ENCODE results near the gene PANK1. TPM values are rescaled to one million over a fixed set of nuclear protein-coding genes. Genes with fewer than 3 reads are reported as not detected.

PANK1 gene
- total and polyA plus RNA-seq, 7 donors: 1.6 to 26.4 (median 6.1) TPM

- no peak overlapping the region for H3K4me3 ChIP-seq
- no peaks in the 10 kb centered on the region for H3K27me3 ChIP-seq
- TF ChIP-seq EP300 (IDR thresholded peaks at IDR 0.05) (no peak), POLR2A (IDR thresholded peaks at IDR 0.05) (no peak), CTCF (IDR thresholded peaks at IDR 0.05) (no peak), POLR2AphosphoS5 (IDR thresholded peaks at IDR 0.05) (no peak)
- 65 to 89% methylated on average over 3 of the region's 3 CpGs for WGBS, 2 donors
- DNase-seq: no peak
- no peak overlapping the region for H3K27ac ChIP-seq
- no peaks in the 10 kb centered on the region for H3K4me1 ChIP-seq
- intact Hi-C loops (cut with DNase I): no loop called here
- H3K9me3 ChIP-seq: no peaks in the 10 kb centered on the region
- no peaks in the 10 kb centered on the region for H3K36me3 ChIP-seq
Observed at GRCh38 chr10:89651916-89652573, 7.0 kb upstream of the PANK1 start.

DNA sequence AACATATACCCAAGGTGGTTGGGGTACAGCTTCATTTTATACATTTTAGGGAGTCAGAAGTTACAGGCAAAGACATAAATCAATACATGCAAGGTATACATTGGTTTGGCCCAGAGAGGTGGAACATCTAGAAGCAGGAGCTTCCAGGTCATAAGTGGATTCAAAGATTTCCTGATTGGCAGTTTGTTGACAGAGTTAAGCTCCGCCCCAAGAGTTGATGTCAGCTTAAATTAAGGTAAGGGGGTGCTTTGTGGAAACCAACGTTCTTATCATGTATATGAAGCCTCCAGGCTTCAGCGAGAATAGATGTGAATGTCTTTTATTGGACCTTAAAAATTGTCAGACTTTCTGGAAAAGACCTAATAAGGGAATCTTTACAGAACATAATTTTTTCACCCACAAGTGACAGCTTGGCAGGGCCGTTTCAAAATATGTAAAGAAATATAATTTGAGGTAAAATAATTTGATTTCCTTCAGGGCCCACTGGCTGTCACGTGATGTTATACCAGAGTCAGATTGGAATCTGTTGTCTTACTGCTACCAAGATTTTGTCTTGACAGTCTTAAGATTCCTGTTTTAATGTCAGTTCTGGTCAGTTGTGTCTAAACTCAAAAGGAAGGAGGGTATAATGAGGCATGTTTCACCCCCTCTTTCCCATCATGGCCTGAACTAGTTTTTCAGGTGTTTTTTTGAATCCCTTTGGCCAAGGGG is 6.3 kb upstream of the PANK1 start:
- intact Hi-C loops (cut with DNase I): no loop called here
- peaks cover 0 to under 1% (median 0%) of the 10 kb centered on the region in 4 donors for H3K4me1 ChIP-seq
- TF ChIP-seq CTCF (IDR thresholded peaks at IDR 0.05) (no peak), EP300 (IDR thresholded peaks at IDR 0.05) (no peak), POLR2AphosphoS5 (IDR thresholded peaks at IDR 0.05) (no peak), POLR2A (IDR thresholded peaks at IDR 0.05) (no peak)
- DNase-seq: no peak
- 71 to 75% methylated on average over 5 of the region's 5 CpGs for WGBS, 2 donors
- no peaks in the 10 kb centered on the region for H3K9me3 ChIP-seq
- H3K4me3 ChIP-seq: no peak overlapping the region
- no peaks in the 10 kb centered on the region for H3K27me3 ChIP-seq
- H3K27ac ChIP-seq: no peak overlapping the region
- no peaks in the 10 kb centered on the region for H3K36me3 ChIP-seq

DNA sequence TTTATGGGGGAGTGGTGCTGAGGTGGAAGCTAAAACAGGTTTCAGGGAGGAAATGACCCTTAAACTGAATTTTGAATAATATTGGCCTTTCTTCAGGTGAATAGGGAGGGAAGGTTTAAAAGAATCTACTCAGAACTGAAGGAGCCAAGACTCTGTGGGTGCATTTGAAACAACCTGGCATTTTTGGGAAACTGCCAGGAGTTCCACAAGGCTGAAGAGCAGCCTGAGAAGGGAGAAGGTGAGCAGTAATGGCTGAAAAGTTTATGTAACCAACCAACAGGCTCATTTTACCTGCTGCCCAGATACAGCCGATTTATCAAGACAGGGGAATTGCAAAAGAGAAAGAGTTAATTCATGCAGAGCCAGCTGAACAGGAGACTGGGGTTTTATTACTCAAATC is 4.0 kb upstream of the PANK1 start:
- TF ChIP-seq EP300 (IDR thresholded peaks at IDR 0.05): no peak
- no peak for TF ChIP-seq POLR2AphosphoS5 (IDR thresholded peaks at IDR 0.05)
- no peak for TF ChIP-seq POLR2A (IDR thresholded peaks at IDR 0.05)
- H3K27me3 ChIP-seq: no peaks in the 10 kb centered on the region
- H3K27ac ChIP-seq: no peak overlapping the region
- H3K4me1 ChIP-seq: peaks cover 0 to 11% (median 8%) of the 10 kb centered on the region in 4 donors
- 87 to 92% methylated on average over 1 of the region's 1 CpG for WGBS, 2 donors
- no peaks in the 10 kb centered on the region for H3K9me3 ChIP-seq
- DNase-seq: no peak
- H3K4me3 ChIP-seq: no peak overlapping the region
- intact Hi-C loops (cut with DNase I): loop anchor here (10.0 kb wide), 1 partner anchor 394 kb away; the partner anchor contains the start of gene LIPA
- H3K36me3 ChIP-seq: no peaks in the 10 kb centered on the region

DNA sequence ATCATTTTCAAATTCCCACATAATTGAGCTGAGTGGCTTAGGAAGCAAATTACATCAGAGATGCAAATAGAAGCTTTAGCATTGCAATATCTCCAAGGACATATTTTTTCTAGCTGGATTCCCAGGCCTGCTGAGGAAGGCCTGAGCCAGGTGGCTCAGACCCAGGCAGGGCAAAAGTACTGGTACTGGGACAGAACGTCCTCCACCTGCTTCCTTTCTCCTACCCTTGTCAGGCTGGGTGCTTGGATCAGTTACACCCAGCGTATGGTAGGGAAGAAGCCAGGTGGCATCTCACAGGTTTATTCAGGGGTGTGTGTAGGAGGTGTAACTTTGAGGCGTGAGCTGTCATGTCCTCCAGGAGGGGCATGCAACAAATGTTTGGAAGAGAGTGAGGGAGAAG is 3.0 kb upstream of the PANK1 start:
- intact Hi-C loops (cut with DNase I): loop anchor here (10.0 kb wide), 1 partner anchor 393 kb away; the partner anchor contains the start of gene LIPA
- H3K36me3 ChIP-seq: no peaks in the 10 kb centered on the region
- no peak overlapping the region for H3K4me3 ChIP-seq
- no peaks in the 10 kb centered on the region for H3K9me3 ChIP-seq
- no peak for DNase-seq
- no peak for TF ChIP-seq CTCF (IDR thresholded peaks at IDR 0.05)
- TF ChIP-seq POLR2AphosphoS5 (IDR thresholded peaks at IDR 0.05): no peak
- TF ChIP-seq EP300 (IDR thresholded peaks at IDR 0.05): no peak
- TF ChIP-seq POLR2A (IDR thresholded peaks at IDR 0.05): no peak
- 75 to 88% methylated on average over 3 of the region's 3 CpGs for WGBS, 2 donors
- H3K27ac ChIP-seq: no peak overlapping the region
- no peaks in the 10 kb centered on the region for H3K27me3 ChIP-seq
- H3K4me1 ChIP-seq: peaks cover 0 to 17% (median 13%) of the 10 kb centered on the region in 4 donors

DNA sequence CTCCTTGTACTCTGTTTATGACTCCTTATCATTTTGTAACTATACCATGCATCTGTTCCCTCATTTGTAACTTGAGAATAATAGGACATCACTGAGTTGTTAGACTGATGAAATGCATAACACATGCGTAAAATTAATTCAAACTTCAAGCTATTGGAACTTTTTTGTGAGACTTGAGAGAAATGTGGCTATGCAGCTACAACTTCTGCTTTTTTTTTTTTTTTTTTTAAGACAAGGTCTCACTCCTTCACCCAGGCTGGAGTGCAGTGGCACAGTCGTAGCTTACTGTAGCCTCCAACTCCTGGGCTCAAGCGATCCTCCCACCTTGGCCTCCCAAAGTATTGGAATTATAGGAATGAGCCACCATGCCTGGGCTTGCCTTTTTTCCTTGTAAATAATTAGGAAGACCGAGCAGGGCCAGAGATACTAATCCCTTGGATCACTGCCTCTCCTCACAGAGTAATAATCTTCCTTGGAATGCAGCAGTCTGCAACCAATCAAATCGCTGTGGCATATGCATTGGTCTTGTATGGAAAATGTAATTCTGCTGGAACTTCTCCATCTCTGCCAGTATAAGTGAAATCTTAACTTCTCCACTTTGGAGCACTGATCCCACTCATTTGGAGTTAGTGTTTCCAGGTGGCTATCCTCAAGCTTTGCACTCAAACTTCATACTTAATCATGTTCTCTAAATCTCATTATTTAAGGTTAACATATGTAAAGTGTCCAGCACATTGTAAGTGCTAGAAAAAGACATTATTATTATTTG is 2.0 kb upstream of the PANK1 start:
- 79 to 80% methylated on average over 5 of the region's 5 CpGs for WGBS, 2 donors
- H3K27ac ChIP-seq: no peak overlapping the region
- intact Hi-C loops (cut with DNase I): loop anchor here (10.0 kb wide), 1 partner anchor 392 kb away; the partner anchor contains the start of gene LIPA

More for the DNA sequence above, 2.0 kb upstream of the PANK1 start:
- TF ChIP-seq CTCF (IDR thresholded peaks at IDR 0.05): no peak
- no peak for TF ChIP-seq POLR2AphosphoS5 (IDR thresholded peaks at IDR 0.05)
- TF ChIP-seq POLR2A (IDR thresholded peaks at IDR 0.05): no peak
- TF ChIP-seq EP300 (IDR thresholded peaks at IDR 0.05): no peak
- Histone ChIP-seq H3K9me3 (no peaks in the 10 kb centered on the region), H3K27me3 (no peaks in the 10 kb centered on the region), H3K4me3 (no peak overlapping the region), H3K36me3 (no peaks in the 10 kb centered on the region), H3K4me1 (peaks cover 0 to 17% (median 13%) of the 10 kb centered on the region in 4 donors)
- DNase-seq: no peak
